ENCODE measurements around the gene RAB11FIP3. TPM values are rescaled to one million over a fixed set of nuclear protein-coding genes. Genes with fewer than 3 reads are reported as not detected.
A peak's percentile ranks its signal among the peaks of the same experiment; 100 is the strongest.

The RAB11FIP3 gene
- total RNA-seq, 1 experiment from 2014 or later, result 12.7 TPM

DNA sequence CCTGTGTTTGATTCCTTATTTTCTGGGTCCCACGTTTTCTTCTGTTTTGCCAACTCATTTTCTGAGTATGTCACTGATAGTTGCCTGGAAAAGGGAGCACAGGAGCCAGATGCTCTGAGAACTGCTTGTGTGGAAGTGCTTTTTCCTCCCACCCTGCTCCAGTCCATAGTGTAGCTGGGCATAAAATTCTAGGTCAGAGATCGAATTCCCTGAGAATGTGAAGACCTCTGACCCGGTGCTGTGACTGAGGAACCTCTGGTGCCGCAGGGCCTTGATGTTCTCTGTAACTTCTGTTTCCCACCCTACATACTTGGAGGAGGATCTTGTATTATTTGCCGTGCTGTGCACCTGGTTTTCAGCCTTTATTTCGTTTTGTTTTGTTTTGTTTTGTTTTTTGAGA is 82.5 kb downstream of the RAB11FIP3 start:
- no peaks in the 10 kb centered on the region for H3K79me2 ChIP-seq (ENCODE audit: low read length)
- H3K4me2 ChIP-seq (ENCODE audit: low read length), result no peak overlapping the region
- H4K20me1 ChIP-seq (ENCODE audit: low read length), result no peaks in the 10 kb centered on the region
- no peaks in the 10 kb centered on the region for H3K36me3 ChIP-seq (ENCODE audit: low read depth, low read length)
- DNase-seq (no peak), ATAC-seq (no peak)
- no peaks in the 10 kb centered on the region for H3K9me3 ChIP-seq (ENCODE audit: low read length)
- no peaks in the 10 kb centered on the region for H3F3A ChIP-seq (ENCODE audit: low read length, unreplicated experiment)
- ChIA-PET CTCF (no interaction called here), POLR2A (ENCODE audit: unreplicated experiment) (no interaction called here)
- no peak overlapping the region for H2AFZ ChIP-seq (ENCODE audit: low read length)
- H3K27ac ChIP-seq (ENCODE audit: low read length), result no peak overlapping the region
- TF ChIP-seq EZH2phosphoT487 (IDR thresholded peaks at IDR 0.05; ENCODE audit: borderline replicate concordance, low read length) (no peak), CTCF (conservative IDR thresholded peaks at IDR 0.05; ENCODE audit: low read depth, low read length) (no peak), EZH2 (IDR thresholded peaks at IDR 0.05; ENCODE audit: low read length, unreplicated experiment) (no peak)
- no TSS peak for BruUV-seq (replicated peaks)
- no peaks in the 10 kb centered on the region for H3K27me3 ChIP-seq (ENCODE audit: low read length)
- no peaks in the 10 kb centered on the region for H3K4me1 ChIP-seq (ENCODE audit: insufficient read depth, low read length)
- H3K9me2 ChIP-seq (replicated peaks; ENCODE audit: low read length), result no peaks in the 10 kb centered on the region
- intact Hi-C loops (cut with micrococcal nuclease), result no loop called here
- no peak overlapping the region for H3K9ac ChIP-seq (ENCODE audit: low read length)
- H3K4me3 ChIP-seq (ENCODE audit: low read length), result no peak overlapping the region

GRCh38 chr16:508884-509736 is 83.7 kb downstream of the RAB11FIP3 start:
- Histone ChIP-seq H3K9me3 (ENCODE audit: low read length) (no peaks in the 10 kb centered on the region), H3K9me2 (replicated peaks; ENCODE audit: low read length) (no peaks in the 10 kb centered on the region), H4K20me1 (ENCODE audit: low read length) (no peaks in the 10 kb centered on the region), H3K27me3 (ENCODE audit: low read length) (no peaks in the 10 kb centered on the region), H3K4me3 (ENCODE audit: low read length) (no peak overlapping the region), H3F3A (ENCODE audit: low read length, unreplicated experiment) (no peaks in the 10 kb centered on the region), H3K9ac (ENCODE audit: low read length) (no peak overlapping the region), H3K4me2 (ENCODE audit: low read length) (no peak overlapping the region), H3K4me1 (ENCODE audit: insufficient read depth, low read length) (no peaks in the 10 kb centered on the region), H3K79me2 (ENCODE audit: low read length) (no peaks in the 10 kb centered on the region), H3K27ac (ENCODE audit: low read length) (no peak overlapping the region), H3K36me3 (ENCODE audit: low read depth, low read length) (no peaks in the 10 kb centered on the region), H2AFZ (ENCODE audit: low read length) (no peak overlapping the region)
- no peak for TF ChIP-seq EZH2phosphoT487 (IDR thresholded peaks at IDR 0.05; ENCODE audit: borderline replicate concordance, low read length)
- TF ChIP-seq EZH2 (IDR thresholded peaks at IDR 0.05; ENCODE audit: low read length, unreplicated experiment), result no peak
- no peak for TF ChIP-seq CTCF (conservative IDR thresholded peaks at IDR 0.05; ENCODE audit: low read depth, low read length)
- no TSS peak for BruUV-seq (replicated peaks)
- DNase-seq, result no peak
- intact Hi-C loops (cut with micrococcal nuclease), result no loop called here
- CTCF ChIA-PET, result no interaction called here
- ATAC-seq, result peak; percentile 20; the same call in 1 of the 2 replicates
- POLR2A ChIA-PET (ENCODE audit: unreplicated experiment), result no interaction called here
